Bronchial smooth muscle cell (primary cell): ENCODE results near the gene THAP10. TPM values are rescaled to one million over a fixed set of nuclear protein-coding genes. Genes with fewer than 3 reads are reported as not detected.

Experiments used
- total RNA-seq: library from RNA; depleted of rRNA; stranded (reverse); fragments of >200 nt; gene quantifications from 2 replicates; pipeline ENCODE4 v1.2.1, GENCODE V29; 2014

THAP10 gene
- 1.3 and 1.5 TPM in 2 replicates for total RNA-seq

GRCh38 chr15:70892002-70892911 is at the start of gene THAP10, which contains the start of gene LRRC49:
TSS of gene THAP10 (minus strand) at chr15:70892433. CDS start at chr15:70892272, 161 bp downstream.
TSS of gene LRRC49 (plus strand) at chr15:70892826. CDS start at chr15:70892895, 69 bp downstream.

GRCh38 chr15:70853973-70854665 is 38.1 kb downstream of the THAP10 start, which contains the start of gene LARP6:
TSS of gene LARP6 (minus strand) at chr15:70854157. CDS start at chr15:70854088, 69 bp downstream.

Other genes starting within 250 kb of the THAP10 start
- 138 and 157 TPM in 2 replicates for gene UACA, start 128.9 kb downstream of the THAP10 start, total RNA-seq
- gene LARP6, start 38.3 kb downstream of the THAP10 start, total RNA-seq, result 83.7 and 93.6 TPM in 2 replicates
- 16.7 and 23.6 TPM in 2 replicates for gene LRRC49, start 393 bp upstream of the THAP10 start, total RNA-seq
- 13.9 and 18.8 TPM in 2 replicates for gene THSD4, start 223.0 kb upstream of the THAP10 start, total RNA-seq